GM19452 (cell line): ENCODE data around the gene CIITA.
A peak's percentile ranks its signal among the peaks of the same experiment; 100 is the strongest.

Experiments
- ATAC-seq: cut with Tn5 transposase; IDR thresholded peaks from one replicate; pipeline ENCODE4 v1.9.1; 2021; ENCODE audit not compliant: unreplicated experiment

The CIITA gene

DNA sequence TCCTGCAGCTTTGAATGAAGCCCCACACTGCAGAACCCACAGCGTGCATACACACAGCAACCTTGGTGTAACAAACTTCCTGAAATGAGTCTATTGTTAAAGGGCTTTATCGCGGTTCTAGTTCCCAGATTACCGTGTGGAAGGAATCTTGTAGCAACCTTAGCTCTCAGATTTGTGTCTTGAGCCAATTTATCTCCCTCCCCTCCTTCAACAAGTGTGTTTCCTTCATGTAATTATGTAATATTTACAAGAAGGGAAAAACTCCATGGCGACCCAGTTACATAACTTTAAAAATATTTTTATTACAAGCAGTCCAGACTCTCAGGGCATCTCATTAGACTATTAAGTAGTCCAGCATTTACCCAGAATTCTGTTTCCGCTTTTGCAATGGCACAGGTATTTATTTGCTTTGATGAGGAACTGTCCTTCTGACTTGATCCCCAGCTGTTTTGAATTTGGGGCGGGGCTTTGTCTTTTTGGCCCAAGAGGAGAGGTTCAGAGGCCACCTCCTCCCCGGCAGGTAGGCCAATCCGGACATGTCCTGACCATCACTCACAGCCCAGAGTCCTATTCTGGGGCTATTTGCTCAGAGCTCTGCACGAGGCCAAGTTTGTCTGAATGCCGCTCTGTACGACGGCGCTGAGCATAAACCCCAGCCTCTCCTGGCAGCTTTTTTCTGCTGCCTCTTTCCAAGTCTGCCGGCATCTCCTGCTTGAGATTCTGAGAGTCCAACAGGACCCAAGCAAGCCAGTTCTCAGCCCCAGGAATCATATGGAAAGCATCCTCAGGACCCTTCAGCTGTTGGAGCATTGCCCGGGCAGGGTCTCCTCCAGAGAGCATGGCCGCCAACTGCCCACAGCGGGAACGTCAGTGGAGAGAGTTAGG is 103.0 kb downstream of the CIITA start:
- no peak for ATAC-seq

GRCh38 chr16:10980813-10981212 is 103.8 kb downstream of the CIITA start:
- ATAC-seq: no peak

GRCh38 chr16:10981697-10982216 is 104.8 kb downstream of the CIITA start:
- peak; percentile 78 for ATAC-seq

GRCh38 chr16:10982465-10983150 is 105.6 kb downstream of the CIITA start:
- ATAC-seq: peak; percentile 63

GRCh38 chr16:10983159-10983558 is 106.2 kb downstream of the CIITA start:
- peak; percentile 17 for ATAC-seq

GRCh38 chr16:10984509-10984908 is 107.5 kb downstream of the CIITA start:
- no peak for ATAC-seq
